ENCODE data around the gene PKP4. TPM values are rescaled to one million over a fixed set of nuclear protein-coding genes. Genes with fewer than 3 reads are reported as not detected.
A peak's percentile ranks its signal among the peaks of the same experiment; 100 is the strongest.

PKP4 gene
- total RNA-seq, 1 experiment from 2014 or later = 147 TPM

DNA sequence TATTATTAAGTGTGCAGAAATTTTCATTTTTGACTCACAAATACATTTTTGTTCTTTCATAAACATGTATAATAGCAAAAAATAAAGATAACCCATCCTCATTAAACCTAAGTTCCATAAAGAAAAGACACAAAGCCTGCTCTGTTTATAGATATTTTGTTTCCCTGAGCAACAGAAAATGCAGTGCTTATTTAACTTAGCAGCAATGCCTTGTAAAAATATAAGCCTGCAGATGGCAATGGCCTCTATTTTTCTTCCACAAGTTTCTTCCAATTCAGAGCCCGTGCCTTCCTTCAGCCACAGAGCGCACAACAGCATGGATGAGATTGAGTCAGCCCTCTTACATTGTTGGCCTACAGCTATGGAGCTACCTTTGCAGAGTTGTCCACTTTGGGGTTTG lies 43.6 kb downstream of the PKP4 start:
- DNase-seq = no peak
- no peaks in the 10 kb centered on the region for H3K9me3 Mint-ChIP-seq (ENCODE audit: unreplicated experiment)
- no peaks in the 10 kb centered on the region for H3K9me3 ChIP-seq
- H3K36me3 Mint-ChIP-seq (ENCODE audit: insufficient read depth, unreplicated experiment) = peaks cover 31% of the 10 kb centered on the region
- no peak overlapping the region for H3K27ac Mint-ChIP-seq (ENCODE audit: unreplicated experiment)
- BruUV-seq (replicated peaks) = no TSS peak
- ChIA-PET POLR2A (no interaction called here), CTCF (no interaction called here)
- H3K4me1 Mint-ChIP-seq (ENCODE audit: low read depth, unreplicated experiment) = peaks cover 47% of the 10 kb centered on the region
- no peaks in the 10 kb centered on the region for H3K27me3 ChIP-seq (replicated peaks; ENCODE audit: control insufficient read depth, insufficient read depth, low read length)
- H3K4me3 ChIP-seq (ENCODE audit: low read depth, low read length) = no peak overlapping the region
- intact Hi-C loops (cut with micrococcal nuclease; ENCODE audit: unreplicated experiment) = no loop called here
- H3K4me1 ChIP-seq = peaks cover 56% of the 10 kb centered on the region
- H3K27me3 Mint-ChIP-seq (ENCODE audit: insufficient read depth, unreplicated experiment) = no peaks in the 10 kb centered on the region
- no peak overlapping the region for H3K4me3 Mint-ChIP-seq (ENCODE audit: unreplicated experiment)
- no peaks in the 10 kb centered on the region for H3K36me3 ChIP-seq (ENCODE audit: control insufficient read depth, insufficient read depth, low read length)
- TF ChIP-seq, protein P1, sequence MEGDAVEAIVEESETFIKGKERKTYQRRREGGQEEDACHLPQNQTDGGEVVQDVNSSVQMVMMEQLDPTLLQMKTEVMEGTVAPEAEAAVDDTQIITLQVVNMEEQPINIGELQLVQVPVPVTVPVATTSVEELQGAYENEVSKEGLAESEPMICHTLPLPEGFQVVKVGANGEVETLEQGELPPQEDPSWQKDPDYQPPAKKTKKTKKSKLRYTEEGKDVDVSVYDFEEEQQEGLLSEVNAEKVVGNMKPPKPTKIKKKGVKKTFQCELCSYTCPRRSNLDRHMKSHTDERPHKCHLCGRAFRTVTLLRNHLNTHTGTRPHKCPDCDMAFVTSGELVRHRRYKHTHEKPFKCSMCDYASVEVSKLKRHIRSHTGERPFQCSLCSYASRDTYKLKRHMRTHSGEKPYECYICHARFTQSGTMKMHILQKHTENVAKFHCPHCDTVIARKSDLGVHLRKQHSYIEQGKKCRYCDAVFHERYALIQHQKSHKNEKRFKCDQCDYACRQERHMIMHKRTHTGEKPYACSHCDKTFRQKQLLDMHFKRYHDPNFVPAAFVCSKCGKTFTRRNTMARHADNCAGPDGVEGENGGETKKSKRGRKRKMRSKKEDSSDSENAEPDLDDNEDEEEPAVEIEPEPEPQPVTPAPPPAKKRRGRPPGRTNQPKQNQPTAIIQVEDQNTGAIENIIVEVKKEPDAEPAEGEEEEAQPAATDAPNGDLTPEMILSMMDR (IDR thresholded peaks at IDR 0.05; ENCODE audit: insufficient read depth in 1 of 2, low read depth in 1 of 2, low read length in 1 of 2, severe bottlenecking in 1 of 2, unreplicated experiment in 1 of 2) = no peak

- no peaks in the 10 kb centered on the region for H3K27me3 ChIP-seq (replicated peaks; ENCODE audit: control insufficient read depth, insufficient read depth, low read length)
- Mint-ChIP-seq H3K27ac (ENCODE audit: unreplicated experiment) (peak overlapping the region; percentile 64), H3K9me3 (ENCODE audit: unreplicated experiment) (no peaks in the 10 kb centered on the region), H3K4me3 (ENCODE audit: unreplicated experiment) (no peak overlapping the region), H3K36me3 (ENCODE audit: insufficient read depth, unreplicated experiment) (peaks cover 29% of the 10 kb centered on the region), H3K4me1 (ENCODE audit: low read depth, unreplicated experiment) (peaks cover 50% of the 10 kb centered on the region), H3K27me3 (ENCODE audit: insufficient read depth, unreplicated experiment) (no peaks in the 10 kb centered on the region)
- DNase-seq = no peak
- H3K4me3 ChIP-seq (ENCODE audit: low read depth, low read length) = no peak overlapping the region
- TF ChIP-seq, protein P1 (IDR thresholded peaks at IDR 0.05; ENCODE audit: insufficient read depth in 1 of 2, low read depth in 1 of 2, low read length in 1 of 2, severe bottlenecking in 1 of 2, unreplicated experiment in 1 of 2) = no peak
- ChIA-PET POLR2A (no interaction called here), CTCF (no interaction called here)
- no peaks in the 10 kb centered on the region for H3K9me3 ChIP-seq
- H3K36me3 ChIP-seq (ENCODE audit: control insufficient read depth, insufficient read depth, low read length) = no peaks in the 10 kb centered on the region
- H3K4me1 ChIP-seq = peaks cover 60% of the 10 kb centered on the region
- intact Hi-C loops (cut with micrococcal nuclease; ENCODE audit: unreplicated experiment) = no loop called here
- BruUV-seq (replicated peaks) = no TSS peak
Observed at GRCh38 chr2:158501301-158501700, 44.5 kb downstream of the PKP4 start.

DNA sequence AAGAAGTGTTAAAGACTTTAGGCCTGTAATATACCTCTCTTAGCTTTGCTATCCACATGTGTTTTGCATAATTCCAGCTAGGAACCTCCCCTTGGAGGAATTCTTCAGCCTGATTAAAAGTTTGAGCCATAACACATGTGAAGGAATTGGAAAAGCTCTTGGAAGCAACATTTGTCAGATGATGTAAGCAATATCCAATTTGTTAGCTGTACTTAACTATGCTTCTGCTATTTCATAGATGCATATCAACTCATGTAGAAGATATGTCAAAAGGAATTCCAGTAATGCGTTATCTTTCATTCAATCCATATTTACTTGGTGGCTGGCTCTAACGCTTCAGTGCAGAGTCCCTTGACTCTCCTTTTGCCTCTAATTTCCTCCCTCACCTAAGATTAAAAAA lies 46.2 kb downstream of the PKP4 start:
- Mint-ChIP-seq H3K9me3 (ENCODE audit: unreplicated experiment) (no peaks in the 10 kb centered on the region), H3K4me3 (ENCODE audit: unreplicated experiment) (no peak overlapping the region), H3K4me1 (ENCODE audit: low read depth, unreplicated experiment) (peaks cover 33% of the 10 kb centered on the region), H3K36me3 (ENCODE audit: insufficient read depth, unreplicated experiment) (peaks cover 34% of the 10 kb centered on the region), H3K27ac (ENCODE audit: unreplicated experiment) (peak overlapping the region; percentile 64), H3K27me3 (ENCODE audit: insufficient read depth, unreplicated experiment) (no peaks in the 10 kb centered on the region)
- ChIA-PET CTCF (interaction anchor here (1.5 kb wide), 1 partner anchor 45 kb away, joined by 5 read pairs; no protein-coding TSS in a partner anchor), POLR2A (interaction anchor here (1.1 kb wide), 1 partner anchor 45 kb away, joined by 5 read pairs; no protein-coding TSS in a partner anchor)
- BruUV-seq (replicated peaks) = no TSS peak
- peaks cover 44% of the 10 kb centered on the region for H3K4me1 ChIP-seq
- intact Hi-C loops (cut with micrococcal nuclease; ENCODE audit: unreplicated experiment) = loop anchor here (1.0 kb wide), 2 partner anchors 15 to 45 kb away; no protein-coding TSS in a partner anchor
- H3K27me3 ChIP-seq (replicated peaks; ENCODE audit: control insufficient read depth, insufficient read depth, low read length) = no peaks in the 10 kb centered on the region
- H3K4me3 ChIP-seq (ENCODE audit: low read depth, low read length) = no peak overlapping the region
- DNase-seq = no peak
- no peaks in the 10 kb centered on the region for H3K36me3 ChIP-seq (ENCODE audit: control insufficient read depth, insufficient read depth, low read length)
- TF ChIP-seq, protein P1 (IDR thresholded peaks at IDR 0.05; ENCODE audit: insufficient read depth in 1 of 2, low read depth in 1 of 2, low read length in 1 of 2, severe bottlenecking in 1 of 2, unreplicated experiment in 1 of 2) = no peak
- no peaks in the 10 kb centered on the region for H3K9me3 ChIP-seq
